ENCODE data around the gene GAL3ST1.
"Not testable (repeated sequence)": the region's sequence is repeated elsewhere in the genome, so short reads cannot be mapped to it uniquely, and the experiment has no call there.

Gene GAL3ST1, protein sequence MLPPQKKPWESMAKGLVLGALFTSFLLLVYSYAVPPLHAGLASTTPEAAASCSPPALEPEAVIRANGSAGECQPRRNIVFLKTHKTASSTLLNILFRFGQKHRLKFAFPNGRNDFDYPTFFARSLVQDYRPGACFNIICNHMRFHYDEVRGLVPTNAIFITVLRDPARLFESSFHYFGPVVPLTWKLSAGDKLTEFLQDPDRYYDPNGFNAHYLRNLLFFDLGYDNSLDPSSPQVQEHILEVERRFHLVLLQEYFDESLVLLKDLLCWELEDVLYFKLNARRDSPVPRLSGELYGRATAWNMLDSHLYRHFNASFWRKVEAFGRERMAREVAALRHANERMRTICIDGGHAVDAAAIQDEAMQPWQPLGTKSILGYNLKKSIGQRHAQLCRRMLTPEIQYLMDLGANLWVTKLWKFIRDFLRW

DNA sequence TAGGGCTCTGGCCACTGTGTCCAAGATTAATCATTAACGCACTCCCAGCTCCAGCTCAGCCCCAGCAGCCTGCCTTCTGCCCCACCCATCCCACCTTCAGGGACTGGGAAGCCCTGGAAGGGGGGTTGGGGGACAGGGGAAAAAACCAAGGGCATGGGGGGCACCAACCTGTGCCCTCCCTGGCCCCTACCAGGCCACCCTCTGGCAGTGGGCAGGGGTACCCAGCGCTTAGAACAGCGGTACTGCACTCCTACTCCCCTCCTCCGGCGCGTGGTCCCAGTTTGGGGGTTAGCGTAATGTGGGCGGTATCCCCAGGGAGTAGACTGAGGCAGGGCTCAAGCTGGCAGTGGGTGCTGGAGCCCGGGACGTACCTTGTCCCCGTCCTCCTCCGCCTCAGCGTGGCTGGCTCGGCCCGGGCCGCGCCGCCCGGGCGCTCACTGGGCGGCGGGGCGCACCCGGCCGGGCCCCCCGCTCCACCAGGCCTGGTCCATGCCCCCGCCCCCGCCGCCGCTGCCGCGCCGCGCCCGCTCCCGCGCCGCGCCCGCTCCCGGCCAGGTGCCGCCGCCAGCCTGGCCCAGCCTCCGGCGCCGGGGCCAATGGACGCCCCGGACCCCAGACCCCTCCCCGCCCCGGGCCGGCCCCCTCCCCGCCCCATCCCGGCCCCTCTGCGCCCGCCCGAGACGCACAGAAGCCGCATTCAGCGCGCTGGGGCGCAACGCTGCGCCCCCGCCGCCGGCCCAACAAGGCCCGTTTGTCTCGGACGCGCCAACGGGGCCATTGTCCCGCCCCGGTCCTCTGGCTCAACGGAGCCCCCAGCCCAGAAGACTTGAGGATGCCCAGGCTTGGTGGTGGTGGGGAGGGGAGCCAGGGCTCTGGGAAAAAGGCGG is at the start of gene GAL3ST1:
Gene GAL3ST1 (minus strand): TSS at position 571 of the 887 bp plus-strand sequence. CDS start 17,273 bp downstream, outside the sequence.
- DNase-seq (ENCODE audit: low read depth), result no peak

DNA sequence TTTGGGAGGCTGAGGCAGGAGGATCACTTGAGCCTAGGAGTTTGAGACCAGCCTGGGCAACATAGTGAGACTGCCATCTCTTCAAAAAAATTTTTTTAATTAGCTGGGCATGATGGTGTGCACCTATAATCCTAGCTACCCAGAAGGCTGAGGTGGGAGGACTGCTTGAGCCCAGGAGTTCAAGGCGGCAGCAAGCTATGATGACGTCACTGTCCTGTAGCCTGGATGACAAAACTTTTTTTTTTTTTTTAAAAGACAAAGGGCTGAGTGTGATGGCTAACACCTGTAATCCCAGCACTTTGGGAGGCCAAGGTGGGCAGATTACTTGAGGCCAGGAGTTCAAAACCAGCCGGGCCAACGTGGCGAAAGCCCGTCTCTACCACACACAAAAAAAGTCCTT is 45.4 kb upstream of the GAL3ST1 start:
- DNase-seq (ENCODE audit: low read depth), result not testable (repeated sequence)

DNA sequence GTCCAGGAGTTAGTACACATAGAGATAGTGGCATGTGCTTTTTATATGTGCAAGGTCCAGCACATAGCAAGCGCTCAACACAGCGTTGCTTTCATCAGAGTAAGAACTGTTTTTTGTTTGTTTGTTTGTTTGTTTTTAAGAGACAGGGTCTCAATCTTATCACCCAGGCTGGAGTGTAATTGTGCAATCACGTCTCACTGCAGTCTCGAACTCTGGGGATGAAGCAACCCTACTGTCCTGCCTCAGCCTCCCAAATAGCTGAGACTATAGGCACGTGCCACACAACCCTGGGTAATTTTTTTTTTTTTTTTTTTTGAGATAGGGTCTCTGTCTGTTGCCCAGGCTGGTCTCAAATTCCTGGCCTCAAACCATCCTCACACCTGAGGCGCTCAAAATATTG is 43.4 kb upstream of the GAL3ST1 start:
- DNase-seq (ENCODE audit: low read depth), result no peak

DNA sequence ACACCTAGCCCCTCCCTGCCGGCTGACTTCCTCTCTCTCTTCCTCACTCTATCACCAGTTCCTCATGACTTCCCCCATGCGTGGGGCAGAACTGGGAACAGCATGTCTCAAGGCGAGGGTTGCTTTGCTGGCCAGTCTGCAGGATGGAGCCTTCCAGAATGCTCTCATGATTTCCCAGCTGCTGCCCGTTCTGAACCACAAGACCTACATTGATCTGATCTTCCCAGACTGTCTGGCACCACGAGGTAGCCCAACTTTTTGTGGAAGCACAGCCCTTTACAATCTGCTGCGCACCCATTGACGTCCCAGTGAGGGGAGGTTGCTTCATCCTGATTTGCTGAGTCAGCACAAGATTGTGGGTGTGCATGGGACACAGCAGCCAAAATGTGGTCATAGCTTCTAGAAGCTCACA is 41.1 kb upstream of the GAL3ST1 start:
- no peak for DNase-seq (ENCODE audit: low read depth)

DNA sequence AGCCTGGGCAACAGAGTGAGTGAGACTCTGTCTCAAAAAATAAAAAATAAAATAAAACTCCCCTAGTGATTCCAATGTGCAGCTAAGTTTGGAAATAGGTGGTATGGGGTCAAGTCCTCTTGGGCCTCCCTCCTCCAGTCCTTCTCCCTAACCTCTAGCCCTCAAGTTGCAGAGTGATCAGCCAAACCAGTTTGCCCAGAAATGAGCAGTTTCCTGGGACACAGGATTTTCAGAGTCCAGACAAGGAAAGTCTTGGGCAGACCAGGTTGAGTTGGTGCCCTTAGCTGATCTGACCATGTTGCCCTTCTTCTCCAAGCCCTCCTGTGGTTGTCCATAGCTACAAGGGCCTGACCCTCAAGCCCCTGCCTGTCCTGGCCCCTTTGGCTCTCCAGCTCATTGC is 40.4 kb upstream of the GAL3ST1 start:
- no peak for DNase-seq (ENCODE audit: low read depth)

DNA sequence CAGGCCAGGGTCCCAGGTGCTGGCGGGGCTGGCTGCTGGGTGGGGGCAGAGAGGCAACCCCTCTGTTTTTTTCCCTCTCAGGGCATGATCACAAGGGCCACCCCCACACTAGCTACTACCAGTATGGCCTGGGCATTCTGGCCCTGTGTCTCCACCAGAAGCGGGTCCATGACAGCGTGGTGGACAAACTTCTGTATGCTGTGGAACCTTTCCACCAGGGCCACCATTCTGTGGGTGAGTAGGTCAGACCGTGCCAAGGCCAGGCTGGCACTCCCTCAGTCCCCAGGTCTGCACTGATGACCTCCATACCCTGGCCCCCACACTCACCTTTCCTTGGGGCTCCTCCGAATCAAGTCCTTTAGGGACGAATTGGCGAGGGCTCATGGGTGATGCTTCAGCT is 39.8 kb upstream of the GAL3ST1 start:
- no peak for DNase-seq (ENCODE audit: low read depth)

DNA sequence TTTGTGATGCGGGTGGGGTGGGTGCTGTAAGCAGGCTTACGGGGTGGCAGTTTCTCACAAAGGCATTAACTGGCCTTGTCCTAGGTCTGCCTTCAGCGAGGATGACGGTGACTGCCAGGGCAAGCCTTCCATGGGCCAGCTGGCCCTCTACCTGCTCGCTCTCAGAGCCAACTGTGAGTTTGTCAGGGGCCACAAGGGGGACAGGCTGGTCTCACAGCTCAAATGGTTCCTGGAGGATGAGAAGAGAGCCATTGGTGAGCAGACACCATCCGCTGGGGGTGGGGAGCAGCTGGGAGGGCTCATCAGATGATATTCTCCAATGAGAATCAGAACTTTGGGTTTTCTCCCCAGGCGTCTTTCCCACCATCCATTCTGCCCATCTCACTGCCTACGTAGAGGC is 38.3 kb upstream of the GAL3ST1 start:
- no peak for DNase-seq (ENCODE audit: low read depth)

DNA sequence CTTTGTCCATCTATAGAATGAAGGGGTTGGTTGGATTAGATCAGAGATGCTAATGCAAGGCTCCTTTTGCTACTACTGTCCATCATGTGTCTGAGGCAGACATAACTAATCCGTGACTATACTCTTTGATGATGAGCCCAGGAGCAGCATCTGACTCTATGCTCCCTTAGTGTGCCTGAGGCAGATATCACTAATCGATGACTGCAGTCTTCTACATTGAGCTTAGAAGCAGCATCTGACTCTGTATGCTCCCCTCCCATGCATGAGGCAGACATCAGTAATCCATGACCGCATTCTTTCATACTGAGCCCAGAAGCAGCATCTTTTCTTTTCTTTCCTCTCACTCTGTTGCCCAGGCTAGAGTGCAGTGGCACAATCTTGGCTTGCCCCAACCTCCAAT is 36.7 kb upstream of the GAL3ST1 start:
- DNase-seq (ENCODE audit: low read depth), result no peak

DNA sequence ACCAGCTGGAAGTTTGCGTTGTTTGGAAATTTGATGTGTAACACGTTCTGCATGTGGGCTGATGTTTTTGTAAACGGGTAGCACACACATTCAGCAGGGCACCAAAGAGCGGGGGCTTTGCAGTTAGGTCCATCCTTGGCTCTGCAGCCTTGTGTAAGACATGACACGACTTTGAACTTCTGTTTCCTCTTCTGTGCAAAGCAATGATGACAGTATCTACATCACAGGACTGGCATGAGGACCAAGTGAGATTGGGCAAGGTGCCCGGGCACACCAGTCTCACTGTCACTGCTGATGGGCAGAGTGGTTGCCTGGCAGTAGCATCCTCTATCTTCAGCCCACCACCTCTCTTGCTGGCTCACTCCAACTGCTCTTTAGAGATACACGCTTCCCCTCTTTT is 35.8 kb upstream of the GAL3ST1 start:
- no peak for DNase-seq (ENCODE audit: low read depth)

DNA sequence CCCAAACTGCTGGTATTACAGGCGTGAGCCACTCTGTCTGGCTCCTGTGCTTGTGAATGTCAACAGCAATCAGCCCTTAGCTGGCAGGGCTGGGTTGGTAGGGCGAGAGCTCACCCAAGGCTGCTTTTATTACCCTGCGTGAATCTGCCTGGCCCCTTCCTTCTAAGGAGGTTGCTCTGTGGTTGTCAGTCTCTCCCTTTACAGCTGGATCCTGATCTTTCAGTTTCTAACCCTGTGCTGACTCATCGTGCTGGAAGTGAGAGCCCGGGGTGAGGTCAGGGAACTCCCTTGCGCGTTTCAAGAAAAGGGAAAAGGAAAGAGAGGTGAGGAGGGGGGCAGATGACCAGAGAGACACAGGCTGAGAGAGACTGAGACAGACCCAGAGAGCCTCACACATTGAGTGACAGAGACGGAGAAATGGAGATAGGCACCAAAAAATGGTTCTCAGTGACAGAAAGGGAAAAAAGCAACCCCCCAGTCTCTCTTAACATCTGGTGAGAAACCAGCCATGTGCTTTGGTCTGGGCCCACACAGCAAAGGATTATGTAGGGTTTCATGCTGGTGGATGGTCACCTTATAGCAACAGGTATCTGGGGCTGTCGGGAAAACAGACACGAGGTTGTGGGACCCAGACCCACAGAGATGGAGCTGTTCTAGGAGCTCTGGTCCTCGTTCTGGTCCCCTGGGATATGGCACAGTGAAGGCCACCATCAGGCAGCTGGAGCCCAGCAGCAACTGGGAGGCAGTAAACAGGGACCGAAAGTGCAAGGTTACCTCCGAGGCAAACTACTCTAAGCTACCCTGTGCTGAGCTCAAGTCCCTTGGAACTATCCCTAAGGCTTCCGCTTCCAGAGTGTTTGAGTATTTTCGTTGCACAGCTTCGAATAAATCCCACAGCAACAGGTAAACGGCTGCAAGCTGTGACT is 35.1 kb upstream of the GAL3ST1 start:
- no peak for DNase-seq (ENCODE audit: low read depth)

DNA sequence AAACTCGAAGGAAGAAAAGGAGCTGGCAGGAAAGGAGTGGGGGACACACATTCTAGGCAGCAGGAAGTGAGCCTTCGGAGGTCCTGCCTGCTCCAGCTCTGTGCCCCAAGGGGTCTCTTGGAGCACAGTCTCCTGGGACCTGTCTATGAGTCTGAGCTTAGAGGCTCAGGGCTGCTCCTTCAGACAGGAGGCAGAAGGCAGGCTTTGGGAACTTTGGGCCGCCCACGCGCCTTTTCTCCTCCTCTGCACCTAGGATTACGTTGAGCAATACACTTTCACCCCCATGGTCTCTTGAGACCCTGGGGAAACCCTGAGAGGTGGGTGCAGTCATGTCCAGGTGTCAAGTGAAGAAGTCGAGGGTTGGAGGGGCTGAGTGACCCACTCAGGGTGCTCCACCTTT is 33.5 kb upstream of the GAL3ST1 start:
- DNase-seq (ENCODE audit: low read depth), result no peak

DNA sequence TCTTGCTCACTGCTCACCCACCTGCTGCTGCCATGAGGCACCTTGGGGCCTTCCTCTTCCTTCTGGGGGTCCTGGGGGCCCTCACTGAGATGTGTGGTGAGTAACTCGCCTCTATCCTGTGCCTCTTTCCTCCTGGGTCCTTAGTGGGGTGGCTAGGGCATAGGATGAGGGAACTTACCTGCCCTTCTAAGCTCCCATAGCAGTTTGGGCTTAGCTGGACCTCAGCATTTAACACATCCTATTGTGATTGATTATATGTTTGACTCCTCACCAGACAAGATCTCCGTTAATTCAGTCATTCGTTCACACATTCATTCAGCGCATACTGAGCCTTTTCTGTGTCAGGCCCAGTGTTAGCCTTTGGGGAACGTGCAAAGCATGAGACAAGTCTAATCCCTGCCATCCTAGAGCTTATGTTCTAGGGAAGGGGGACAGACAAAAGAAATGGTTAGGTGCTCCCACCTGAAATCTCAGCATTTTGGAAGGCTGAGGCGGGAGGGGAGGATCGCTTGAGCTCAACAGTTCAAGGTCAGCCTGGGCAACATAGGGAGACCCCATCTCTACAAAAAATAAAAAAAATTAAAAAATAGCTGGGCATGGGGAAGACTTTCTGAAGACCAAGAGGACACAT is 33.0 kb upstream of the GAL3ST1 start:
- DNase-seq (ENCODE audit: low read depth), result no peak

DNA sequence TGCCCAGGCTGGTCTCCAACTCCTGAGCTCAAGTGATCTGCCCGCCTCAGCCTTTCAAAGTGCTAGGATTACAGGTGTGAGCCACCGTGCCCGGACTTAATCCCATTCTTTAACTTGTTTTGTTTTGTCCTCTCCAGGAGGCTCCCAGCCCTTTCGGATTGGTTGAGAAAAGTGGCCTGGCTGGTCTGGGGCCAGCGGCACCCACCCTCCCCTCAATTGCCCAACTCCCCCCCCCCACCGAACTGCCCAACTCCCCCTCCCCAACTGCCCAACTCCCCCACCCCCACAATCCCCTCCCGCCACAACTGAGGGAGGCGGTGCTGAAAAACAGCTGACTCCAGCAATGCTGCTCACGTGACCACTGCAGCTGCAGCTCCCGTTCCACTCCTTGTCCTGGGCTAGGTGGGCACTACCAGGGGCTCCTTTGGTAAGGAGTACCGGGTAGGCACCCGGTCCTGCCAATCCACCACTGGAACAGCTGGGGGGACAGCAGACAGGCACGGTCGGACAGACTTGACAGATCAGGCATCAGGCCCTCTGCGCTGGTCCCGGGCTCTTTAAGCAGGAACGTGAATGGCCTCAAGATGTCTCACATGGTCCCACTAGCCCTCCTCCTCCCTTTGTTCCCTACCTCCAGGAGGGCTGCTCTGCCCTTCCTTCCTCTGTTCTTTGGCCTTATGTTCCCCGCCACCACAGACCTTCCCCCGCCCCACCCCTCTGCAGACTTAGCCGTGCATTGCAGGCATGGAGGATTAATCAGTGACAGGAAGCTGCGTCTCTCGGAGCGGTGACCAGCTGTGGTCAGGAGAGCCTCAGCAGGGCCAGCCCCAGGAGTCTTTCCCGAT is 32.2 kb upstream of the GAL3ST1 start, which contains the start of gene TCN2:
Gene TCN2 (plus strand): TSS at position 720 of the 845 bp plus-strand sequence. CDS start 158 bp downstream, outside the sequence.
- no peak for DNase-seq (ENCODE audit: low read depth)

DNA sequence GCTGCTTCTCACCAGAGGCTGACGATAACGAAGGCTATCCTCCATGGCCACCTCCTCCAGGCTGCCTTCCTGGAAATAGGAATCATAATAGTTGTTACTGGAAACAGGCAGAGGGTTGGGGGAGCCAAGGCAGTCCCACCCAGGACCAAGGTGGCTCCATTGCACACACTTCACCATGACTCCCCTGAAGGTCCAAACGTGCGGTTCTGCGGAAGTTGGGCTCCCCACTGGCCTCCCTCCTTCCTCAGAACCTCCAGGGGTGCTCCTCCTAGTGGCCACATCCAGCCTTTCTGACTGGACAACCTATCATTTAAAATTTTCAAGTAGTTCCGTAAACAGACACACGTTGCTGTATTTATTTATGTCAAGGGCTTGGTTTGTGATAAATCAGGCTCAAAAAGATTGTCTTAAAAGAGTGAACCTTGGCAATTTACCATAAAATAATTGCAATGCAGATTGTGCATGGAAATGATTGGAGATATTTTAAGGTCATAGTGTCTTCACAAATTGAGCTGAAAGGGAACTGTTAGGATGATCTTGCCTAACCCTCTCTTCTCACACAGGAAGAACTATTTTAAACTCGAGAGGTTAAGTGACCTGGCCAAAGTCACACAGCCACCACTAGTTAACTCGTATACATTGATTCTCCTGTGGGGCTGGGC is 31.1 kb upstream of the GAL3ST1 start:
- DNase-seq (ENCODE audit: low read depth), result peak; percentile 34

DNA sequence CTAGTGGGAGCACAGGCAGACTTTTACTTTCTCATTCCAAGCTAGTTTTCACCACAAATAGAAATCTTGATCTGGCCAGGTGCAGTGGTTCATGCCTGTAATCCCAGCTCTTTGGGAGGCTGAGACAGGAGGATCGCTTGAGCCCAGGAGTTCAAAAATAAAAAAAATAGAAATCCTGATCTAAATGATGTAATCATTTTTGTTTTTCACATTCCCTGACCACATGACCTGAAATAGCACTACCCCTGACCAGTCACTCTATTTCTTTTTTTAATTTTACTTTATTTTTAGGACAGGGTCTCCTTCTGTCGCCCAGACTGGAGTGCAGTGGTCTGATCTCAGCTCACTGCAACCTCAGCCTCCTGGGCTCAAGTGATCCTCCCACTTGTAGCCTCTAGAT is 30.3 kb upstream of the GAL3ST1 start:
- DNase-seq (ENCODE audit: low read depth), result no peak

DNA sequence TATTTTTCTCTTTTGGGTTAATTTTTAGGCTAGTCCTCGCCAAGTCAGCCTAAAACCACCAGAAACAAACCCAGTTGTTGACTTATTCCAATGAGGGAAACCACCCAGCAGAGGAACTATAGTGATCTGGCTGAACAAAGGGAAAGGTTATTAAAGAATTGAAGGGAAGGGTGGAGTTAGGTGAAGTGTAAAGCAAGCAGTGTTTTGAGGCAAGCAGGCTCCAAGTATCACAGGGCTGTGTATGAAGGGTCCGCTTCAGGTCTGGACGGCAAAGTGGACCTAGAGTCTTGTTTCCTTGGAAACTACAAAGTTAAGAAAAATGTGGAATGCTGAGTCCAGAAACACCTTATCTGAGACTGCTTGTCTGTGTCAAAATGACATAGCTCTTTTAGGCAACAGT is 29.3 kb upstream of the GAL3ST1 start:
- no peak for DNase-seq (ENCODE audit: low read depth)

DNA sequence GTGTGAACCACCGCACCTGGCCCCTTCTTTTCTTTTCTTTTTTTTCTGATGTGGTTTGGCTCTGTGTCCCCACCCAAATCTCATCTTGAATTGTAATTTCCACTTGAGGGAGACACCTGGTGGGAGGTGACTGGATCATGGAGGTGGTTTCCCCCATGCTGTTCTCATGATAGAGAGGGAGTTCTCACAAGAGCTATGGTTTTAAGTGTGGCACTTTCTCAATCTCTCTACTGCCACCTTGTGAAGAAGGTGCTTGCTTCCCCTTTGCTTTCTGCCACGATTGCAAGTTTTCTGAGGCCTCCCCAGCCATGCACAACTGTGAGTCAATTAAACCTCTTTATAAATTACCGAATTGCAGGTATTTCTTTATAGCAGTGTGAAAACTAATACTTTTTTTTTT is 27.6 kb upstream of the GAL3ST1 start:
- DNase-seq (ENCODE audit: low read depth), result no peak

DNA sequence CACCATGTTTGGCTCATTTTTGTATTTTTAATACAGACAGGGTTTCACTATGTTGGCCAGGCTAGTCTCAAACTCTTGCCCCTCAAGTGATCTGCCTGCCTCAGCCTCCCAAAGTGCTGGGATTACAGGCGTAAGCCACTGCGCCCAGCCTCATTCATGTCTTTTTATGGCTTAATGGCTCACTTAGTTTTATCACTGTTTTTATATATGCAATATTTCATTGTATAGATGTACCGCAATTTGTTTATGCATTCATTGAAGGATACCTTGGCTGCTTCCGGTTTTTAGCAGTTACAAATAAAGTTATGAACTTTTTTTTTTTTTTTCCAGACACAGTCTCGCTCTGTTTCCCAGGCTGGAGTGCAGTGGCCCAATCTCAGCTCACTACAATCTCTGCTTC is 27.0 kb upstream of the GAL3ST1 start:
- no peak for DNase-seq (ENCODE audit: low read depth)

DNA sequence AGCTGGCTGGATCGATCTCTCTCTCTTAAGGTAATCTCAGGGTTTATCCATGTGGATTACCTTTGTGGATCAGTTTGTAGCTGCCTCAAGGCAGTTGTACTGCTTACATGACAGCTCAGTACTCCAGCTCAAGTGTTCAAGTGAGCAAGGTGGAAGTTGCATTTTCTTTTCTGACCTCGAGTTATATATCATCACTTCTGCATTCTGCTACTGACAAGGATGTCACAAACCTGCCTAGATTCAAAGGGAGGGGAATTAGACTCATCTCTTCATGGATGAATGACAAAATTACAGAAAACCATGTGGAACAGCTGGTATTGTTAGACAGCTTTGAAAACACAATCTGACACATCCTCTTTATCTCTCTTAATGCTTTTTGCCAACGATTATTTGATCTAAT is 26.5 kb upstream of the GAL3ST1 start:
- DNase-seq (ENCODE audit: low read depth), result no peak

DNA sequence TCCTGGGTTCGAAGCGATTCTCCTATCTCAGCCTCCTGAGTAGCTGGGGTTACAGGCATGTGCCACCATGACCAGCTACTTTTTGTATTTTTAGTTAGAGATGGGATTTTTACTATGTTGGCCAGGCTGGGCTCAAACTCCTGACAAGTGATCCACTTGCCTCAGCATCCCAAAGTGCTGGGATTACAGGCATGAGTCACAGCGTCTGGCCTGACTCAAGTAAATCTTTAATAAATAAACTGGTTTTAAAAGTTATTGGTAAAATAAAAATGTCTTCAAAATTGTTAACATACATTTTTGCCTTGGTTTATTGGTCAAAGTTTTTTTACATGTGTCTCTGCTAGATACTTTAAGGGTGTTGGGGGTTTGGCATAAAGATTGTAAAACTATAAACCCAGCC is 24.5 kb upstream of the GAL3ST1 start:
- DNase-seq (ENCODE audit: low read depth), result no peak

Data from activated T-cell treated with anti-CD3 and anti-CD28 coated beads for 1 hour (primary cell).